Endodermal cell (in vitro differentiated cells): ENCODE results near the gene DCAF15. TPM values are rescaled to one million over a fixed set of nuclear protein-coding genes. Genes with fewer than 3 reads are reported as not detected.

Experiments
- DNase-seq: peaks from one replicate; pipeline ENCODE4 v3.0.0-alpha.2; 2017
- H3K27ac ChIP-seq: 2 replicates; pipeline ENCODE4 v1.5.1; 2013; ENCODE audit warnings: mild to moderate bottlenecking, low read depth, low read length, moderate library complexity
- H3K27me3 ChIP-seq: 2 replicates; pipeline ENCODE4 v1.6.1; 2013; ENCODE audit warnings: mild to moderate bottlenecking, low read length, moderate library complexity; ENCODE audit not compliant: insufficient read depth, control insufficient read depth, poor library complexity, severe bottlenecking
- H3K36me3 ChIP-seq: 2 replicates; pipeline ENCODE4 v1.7.0; 2013; ENCODE audit warnings: mild to moderate bottlenecking, low read length, moderate library complexity; ENCODE audit not compliant: control insufficient read depth, insufficient read depth
- H3K4me1 ChIP-seq: one replicate; pipeline ENCODE4 v1.7.0; 2013; ENCODE audit warnings: low read length; ENCODE audit not compliant: control insufficient read depth, insufficient read depth
- H3K4me3 ChIP-seq: 2 replicates; pipeline ENCODE4 v1.5.1; 2013; ENCODE audit warnings: mild to moderate bottlenecking, low read length, moderate library complexity
- H3K9ac ChIP-seq: 2 replicates; pipeline ENCODE4 v1.6.1; 2013; ENCODE audit warnings: mild to moderate bottlenecking, low read length, moderate library complexity; ENCODE audit not compliant: poor library complexity, severe bottlenecking; ENCODE audit errors: extremely low read depth
- H3K9me3 ChIP-seq: 2 replicates; pipeline ENCODE4 v1.6.1; 2013; ENCODE audit warnings: mild to moderate bottlenecking, low read length, moderate library complexity; ENCODE audit not compliant: control insufficient read depth
- H3K27ac Mint-ChIP-seq: 2 replicates; pipeline ENCODE4 v1.8.0; 2020; ENCODE audit warnings: mixed read lengths
- H3K27me3 Mint-ChIP-seq: 2 replicates; pipeline ENCODE4 v1.8.0; 2021; ENCODE audit warnings: mild to moderate bottlenecking, mixed read lengths; ENCODE audit not compliant: insufficient read depth
- H3K36me3 Mint-ChIP-seq: 2 replicates; pipeline ENCODE4 v1.8.0; 2020; ENCODE audit warnings: low read depth, mixed read lengths
- H3K4me1 Mint-ChIP-seq: 2 replicates; pipeline ENCODE4 v1.8.0; 2020; ENCODE audit warnings: mixed read lengths
- H3K4me3 Mint-ChIP-seq: 2 replicates; pipeline ENCODE4 v1.8.0; 2020; ENCODE audit warnings: mild to moderate bottlenecking, moderate library complexity, mixed read lengths
- H3K9me3 Mint-ChIP-seq: 2 replicates; pipeline ENCODE4 v1.8.0; 2020; ENCODE audit warnings: mild to moderate bottlenecking, mixed read lengths
- WGBS, 2 experiments: methylation state at CpG; one replicate each; pipeline versions ENCODE4 v1.1.5 to v1.1.7; 2013; ENCODE audit warnings: missing lambda C conversion rate in 2 of 2, mixed read lengths in 1 of 2; ENCODE audit not compliant: insufficient coverage in 1 of 2, insufficient read length in 1 of 2; 5-methylcytosine and 5-hydroxymethylcytosine counted together
- total RNA-seq, 2 donors: library from RNA; stranded (reverse); fragmentation: NEBNext Ultra II Directional in 1 of 2; extraction: Animal tissue kit (Norgen Biotek cat#: 25700) in 1 of 2; gene quantifications; 2 replicates in 1 of 2; 3 replicates in 1 of 2; pipeline ENCODE4 v1.2.1, GENCODE V29; 2021
- TF ChIP-seq, protein P1 (sequence below): fragments of 200-600 bp; sonication (generic); conservative IDR thresholded peaks from 2 replicates; pipeline ENCODE4 v1.5.0; 2021; ENCODE audit warnings: antibody characterized with exemption, mild to moderate bottlenecking

Gene DCAF15
- total RNA-seq, 2 donors from 2014 or later = 62.4 to 72.9 TPM

DNA sequence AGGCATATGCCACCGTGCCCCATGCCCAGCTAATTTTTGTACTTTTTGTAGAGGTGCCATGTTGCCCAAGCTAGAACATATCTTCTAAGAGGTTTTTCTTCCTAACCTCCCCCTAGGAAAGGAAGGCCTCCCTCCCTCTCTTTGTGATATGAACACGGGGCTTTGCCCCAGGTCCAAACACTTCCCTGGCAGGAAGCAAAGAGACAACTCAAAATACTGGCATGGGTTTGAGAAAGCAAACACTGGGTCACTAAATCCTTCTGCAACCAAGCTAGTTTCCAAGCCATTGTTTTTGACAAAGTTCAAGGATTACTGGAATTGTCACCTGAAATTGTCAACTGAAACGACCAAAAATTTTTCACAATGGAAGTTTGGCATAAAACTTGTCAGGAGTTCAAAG lies 37.5 kb upstream of the DCAF15 start:
- Histone ChIP-seq H3K27ac (no peak overlapping the region), H3K9me3 (no peaks in the 10 kb centered on the region), H3K27me3 (no peaks in the 10 kb centered on the region), H3K4me1 (no peaks in the 10 kb centered on the region), H3K36me3 (peaks cover 32% of the 10 kb centered on the region), H3K4me3 (no peak overlapping the region), H3K9ac (no peak overlapping the region)
- no peak for DNase-seq
- Mint-ChIP-seq H3K36me3 (peaks cover 56% of the 10 kb centered on the region), H3K9me3 (no peaks in the 10 kb centered on the region), H3K4me3 (no peak overlapping the region), H3K27ac (no peak overlapping the region), H3K27me3 (no peaks in the 10 kb centered on the region), H3K4me1 (no peaks in the 10 kb centered on the region)
- TF ChIP-seq, protein P1, sequence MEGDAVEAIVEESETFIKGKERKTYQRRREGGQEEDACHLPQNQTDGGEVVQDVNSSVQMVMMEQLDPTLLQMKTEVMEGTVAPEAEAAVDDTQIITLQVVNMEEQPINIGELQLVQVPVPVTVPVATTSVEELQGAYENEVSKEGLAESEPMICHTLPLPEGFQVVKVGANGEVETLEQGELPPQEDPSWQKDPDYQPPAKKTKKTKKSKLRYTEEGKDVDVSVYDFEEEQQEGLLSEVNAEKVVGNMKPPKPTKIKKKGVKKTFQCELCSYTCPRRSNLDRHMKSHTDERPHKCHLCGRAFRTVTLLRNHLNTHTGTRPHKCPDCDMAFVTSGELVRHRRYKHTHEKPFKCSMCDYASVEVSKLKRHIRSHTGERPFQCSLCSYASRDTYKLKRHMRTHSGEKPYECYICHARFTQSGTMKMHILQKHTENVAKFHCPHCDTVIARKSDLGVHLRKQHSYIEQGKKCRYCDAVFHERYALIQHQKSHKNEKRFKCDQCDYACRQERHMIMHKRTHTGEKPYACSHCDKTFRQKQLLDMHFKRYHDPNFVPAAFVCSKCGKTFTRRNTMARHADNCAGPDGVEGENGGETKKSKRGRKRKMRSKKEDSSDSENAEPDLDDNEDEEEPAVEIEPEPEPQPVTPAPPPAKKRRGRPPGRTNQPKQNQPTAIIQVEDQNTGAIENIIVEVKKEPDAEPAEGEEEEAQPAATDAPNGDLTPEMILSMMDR = no peak
- 85 to 98% methylated on average over 2 to 3 of the region's 3 CpGs for WGBS, 2 experiments

DNA sequence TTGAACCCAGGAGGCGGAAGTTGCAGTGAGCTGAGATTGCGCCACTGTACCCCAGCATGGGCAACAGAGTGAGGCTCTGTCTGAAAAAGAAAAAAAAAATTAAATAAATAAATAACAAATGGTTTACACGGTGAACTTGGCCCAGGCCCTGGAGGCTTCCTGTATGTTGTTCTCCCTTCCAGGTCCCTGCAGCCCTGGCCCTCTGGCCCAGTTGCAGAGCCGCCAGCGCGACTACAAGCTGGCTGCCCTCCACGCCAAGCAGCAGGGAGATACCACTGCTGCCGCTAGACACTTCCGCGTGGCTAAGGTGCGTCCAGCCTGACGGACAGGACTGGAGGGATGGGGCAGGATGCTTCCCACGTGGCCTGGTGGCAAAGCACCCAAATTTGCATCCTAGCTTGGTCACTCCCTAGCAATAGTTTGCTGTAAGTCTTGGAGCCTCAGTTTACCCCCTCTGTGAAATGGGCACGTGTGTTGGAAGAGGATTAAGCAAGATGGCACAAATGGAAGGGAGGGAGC lies 34.4 kb upstream of the DCAF15 start:
- Histone ChIP-seq H3K9ac (no peak overlapping the region), H3K27ac (no peak overlapping the region), H3K27me3 (no peaks in the 10 kb centered on the region), H3K4me3 (no peak overlapping the region), H3K36me3 (peaks cover 37% of the 10 kb centered on the region), H3K9me3 (peaks cover 14% of the 10 kb centered on the region), H3K4me1 (no peaks in the 10 kb centered on the region)
- peaks cover 68% of the 10 kb centered on the region for H3K36me3 Mint-ChIP-seq
- H3K4me1 Mint-ChIP-seq = no peaks in the 10 kb centered on the region
- H3K4me3 Mint-ChIP-seq = no peak overlapping the region
- H3K27me3 Mint-ChIP-seq = no peaks in the 10 kb centered on the region
- no peak overlapping the region for H3K27ac Mint-ChIP-seq
- no peak for DNase-seq
- 94 to 95% methylated on average over 13 to 14 of the region's 14 CpGs for WGBS, 2 experiments
- H3K9me3 Mint-ChIP-seq = peaks cover 13% of the 10 kb centered on the region
- TF ChIP-seq, protein P1 = no peak

DNA sequence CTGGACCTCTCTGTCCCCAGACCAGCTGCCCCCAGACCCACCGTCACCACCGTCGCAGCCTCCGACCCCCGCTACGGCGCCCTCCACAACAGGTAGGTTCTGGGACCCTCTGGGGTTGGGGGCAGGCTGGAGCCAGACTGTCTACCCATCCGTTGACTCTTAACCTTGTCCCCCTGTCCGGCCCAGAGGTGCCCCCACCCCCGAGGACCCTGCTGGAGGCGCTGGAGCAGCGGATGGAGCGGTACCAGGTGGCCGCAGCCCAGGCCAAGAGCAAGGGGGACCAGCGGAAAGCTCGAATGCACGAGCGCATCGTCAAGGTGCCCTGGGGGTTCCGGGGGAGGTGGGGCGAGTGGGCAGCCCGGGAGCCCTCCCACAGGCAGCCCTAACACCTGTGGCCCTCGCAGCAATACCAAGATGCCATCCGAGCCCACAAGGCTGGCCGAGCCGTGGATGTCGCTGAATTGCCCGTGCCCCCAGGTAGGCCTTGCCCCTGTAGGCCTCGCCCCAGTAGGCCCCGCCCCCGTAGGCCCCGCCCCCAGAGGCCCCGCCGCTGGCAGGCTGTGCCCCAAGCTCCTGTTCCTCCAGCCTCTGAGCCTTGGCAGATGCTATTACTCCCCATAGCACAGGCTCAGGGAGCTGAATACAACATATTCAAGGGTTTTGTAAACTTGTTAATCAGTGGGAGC lies 33.4 kb upstream of the DCAF15 start:
- peaks cover 38% of the 10 kb centered on the region for H3K36me3 ChIP-seq
- Mint-ChIP-seq H3K27ac (no peak overlapping the region), H3K4me3 (no peak overlapping the region), H3K27me3 (no peaks in the 10 kb centered on the region), H3K9me3 (peaks cover 13% of the 10 kb centered on the region), H3K36me3 (peaks cover 75% of the 10 kb centered on the region), H3K4me1 (no peaks in the 10 kb centered on the region)
- H3K9ac ChIP-seq = no peak overlapping the region
- H3K27me3 ChIP-seq = no peaks in the 10 kb centered on the region
- no peaks in the 10 kb centered on the region for H3K4me1 ChIP-seq
- 92 to 97% methylated on average over 21 to 32 of the region's 34 CpGs for WGBS, 2 experiments
- no peak for DNase-seq
- H3K27ac ChIP-seq = no peak overlapping the region
- H3K9me3 ChIP-seq = peaks cover 14% of the 10 kb centered on the region
- TF ChIP-seq, protein P1 = no peak
- H3K4me3 ChIP-seq = no peak overlapping the region
